ENCODE results near the gene RYR2.

DNA sequence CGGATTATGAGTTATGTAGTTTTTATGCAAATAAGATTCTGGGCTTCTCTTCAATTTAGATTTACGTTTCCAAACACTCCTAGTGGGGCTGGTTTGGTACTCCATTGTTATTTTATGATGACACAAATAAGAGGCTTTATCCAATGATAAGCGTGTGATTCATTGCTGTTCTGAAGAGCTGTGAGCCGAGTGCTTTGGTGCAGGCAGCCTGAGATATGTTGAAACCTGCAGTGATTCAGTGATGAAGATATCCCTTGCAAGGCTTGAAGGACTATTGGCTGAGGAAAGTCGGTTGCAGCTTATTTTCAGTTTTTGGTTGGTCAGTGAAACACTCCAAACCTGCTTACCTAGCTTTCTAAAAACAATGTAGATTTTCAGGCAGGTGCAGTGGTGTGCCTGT, 112.2 kb downstream of the RYR2 start:
- TF ChIP-seq, protein P1, sequence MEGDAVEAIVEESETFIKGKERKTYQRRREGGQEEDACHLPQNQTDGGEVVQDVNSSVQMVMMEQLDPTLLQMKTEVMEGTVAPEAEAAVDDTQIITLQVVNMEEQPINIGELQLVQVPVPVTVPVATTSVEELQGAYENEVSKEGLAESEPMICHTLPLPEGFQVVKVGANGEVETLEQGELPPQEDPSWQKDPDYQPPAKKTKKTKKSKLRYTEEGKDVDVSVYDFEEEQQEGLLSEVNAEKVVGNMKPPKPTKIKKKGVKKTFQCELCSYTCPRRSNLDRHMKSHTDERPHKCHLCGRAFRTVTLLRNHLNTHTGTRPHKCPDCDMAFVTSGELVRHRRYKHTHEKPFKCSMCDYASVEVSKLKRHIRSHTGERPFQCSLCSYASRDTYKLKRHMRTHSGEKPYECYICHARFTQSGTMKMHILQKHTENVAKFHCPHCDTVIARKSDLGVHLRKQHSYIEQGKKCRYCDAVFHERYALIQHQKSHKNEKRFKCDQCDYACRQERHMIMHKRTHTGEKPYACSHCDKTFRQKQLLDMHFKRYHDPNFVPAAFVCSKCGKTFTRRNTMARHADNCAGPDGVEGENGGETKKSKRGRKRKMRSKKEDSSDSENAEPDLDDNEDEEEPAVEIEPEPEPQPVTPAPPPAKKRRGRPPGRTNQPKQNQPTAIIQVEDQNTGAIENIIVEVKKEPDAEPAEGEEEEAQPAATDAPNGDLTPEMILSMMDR (IDR thresholded peaks at IDR 0.05), result no peak
- no peak for TF ChIP-seq POLR2AphosphoS5 (IDR thresholded peaks at IDR 0.05)

All from breast epithelium (tissue), 3 donors.